Measurements from ENCODE around the gene FARS2.

DNA sequence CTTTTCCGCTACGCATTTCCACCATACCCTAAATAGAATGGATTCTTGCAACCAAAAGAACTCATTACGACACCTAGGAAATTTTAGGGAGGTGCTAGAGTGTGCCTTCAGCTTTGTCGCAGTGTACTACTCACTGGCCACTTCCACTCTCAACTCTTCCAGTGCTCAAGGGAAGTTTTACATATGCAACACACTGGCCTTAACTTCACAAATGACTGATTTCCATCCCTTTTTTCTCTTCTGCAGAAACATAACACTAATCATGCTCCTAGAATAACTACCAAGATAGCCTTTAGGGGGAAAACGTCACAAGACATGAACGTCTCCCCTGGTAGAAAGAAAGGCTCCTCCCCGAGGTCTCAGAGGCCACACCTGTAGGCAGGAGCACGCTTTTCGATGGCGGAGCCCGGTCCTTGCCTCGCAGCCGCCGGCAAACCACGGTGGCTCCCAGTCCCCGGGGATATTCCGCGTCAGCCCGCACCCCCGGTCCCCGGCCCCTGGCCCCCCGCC is 1.1 kb upstream of the FARS2 start:
- TF ChIP-seq, protein P1, sequence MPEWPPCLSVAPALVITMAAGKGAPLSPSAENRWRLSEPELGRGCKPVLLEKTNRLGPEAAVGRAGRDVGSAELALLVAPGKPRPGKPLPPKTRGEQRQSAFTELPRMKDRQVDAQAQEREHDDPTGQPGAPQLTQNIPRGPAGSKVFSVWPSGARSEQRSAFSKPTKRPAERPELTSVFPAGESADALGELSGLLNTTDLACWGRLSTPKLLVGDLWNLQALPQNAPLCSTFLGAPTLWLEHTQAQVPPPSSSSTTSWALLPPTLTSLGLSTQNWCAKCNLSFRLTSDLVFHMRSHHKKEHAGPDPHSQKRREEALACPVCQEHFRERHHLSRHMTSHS (tag by site-specific recombination; IDR thresholded peaks at IDR 0.05) = no peak
- TF ChIP-seq ZFP3 (tag by site-specific recombination; IDR thresholded peaks at IDR 0.05; ENCODE audit: low read depth) (no peak), ZNF174 (tag by site-specific recombination; IDR thresholded peaks at IDR 0.05) (no peak), ZNF777 (tag by site-specific recombination; IDR thresholded peaks at IDR 0.05; ENCODE audit: borderline replicate concordance) (no peak), ZBTB21 (tag by site-specific recombination; IDR thresholded peaks at IDR 0.05) (no peak), ZNF747 (tag by site-specific recombination; IDR thresholded peaks at IDR 0.05) (no peak), YY1 (tag by site-specific recombination; IDR thresholded peaks at IDR 0.05) (no peak), TCF7L2 (IDR thresholded peaks at IDR 0.05; ENCODE audit: borderline replicate concordance, low read depth, low read length) (no peak)
- TF ChIP-seq, protein P2, sequence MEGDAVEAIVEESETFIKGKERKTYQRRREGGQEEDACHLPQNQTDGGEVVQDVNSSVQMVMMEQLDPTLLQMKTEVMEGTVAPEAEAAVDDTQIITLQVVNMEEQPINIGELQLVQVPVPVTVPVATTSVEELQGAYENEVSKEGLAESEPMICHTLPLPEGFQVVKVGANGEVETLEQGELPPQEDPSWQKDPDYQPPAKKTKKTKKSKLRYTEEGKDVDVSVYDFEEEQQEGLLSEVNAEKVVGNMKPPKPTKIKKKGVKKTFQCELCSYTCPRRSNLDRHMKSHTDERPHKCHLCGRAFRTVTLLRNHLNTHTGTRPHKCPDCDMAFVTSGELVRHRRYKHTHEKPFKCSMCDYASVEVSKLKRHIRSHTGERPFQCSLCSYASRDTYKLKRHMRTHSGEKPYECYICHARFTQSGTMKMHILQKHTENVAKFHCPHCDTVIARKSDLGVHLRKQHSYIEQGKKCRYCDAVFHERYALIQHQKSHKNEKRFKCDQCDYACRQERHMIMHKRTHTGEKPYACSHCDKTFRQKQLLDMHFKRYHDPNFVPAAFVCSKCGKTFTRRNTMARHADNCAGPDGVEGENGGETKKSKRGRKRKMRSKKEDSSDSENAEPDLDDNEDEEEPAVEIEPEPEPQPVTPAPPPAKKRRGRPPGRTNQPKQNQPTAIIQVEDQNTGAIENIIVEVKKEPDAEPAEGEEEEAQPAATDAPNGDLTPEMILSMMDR (tag by site-specific recombination; IDR thresholded peaks at IDR 0.05) = no peak
